ENCODE results near the gene ATOSA.

Gene ATOSA, protein sequence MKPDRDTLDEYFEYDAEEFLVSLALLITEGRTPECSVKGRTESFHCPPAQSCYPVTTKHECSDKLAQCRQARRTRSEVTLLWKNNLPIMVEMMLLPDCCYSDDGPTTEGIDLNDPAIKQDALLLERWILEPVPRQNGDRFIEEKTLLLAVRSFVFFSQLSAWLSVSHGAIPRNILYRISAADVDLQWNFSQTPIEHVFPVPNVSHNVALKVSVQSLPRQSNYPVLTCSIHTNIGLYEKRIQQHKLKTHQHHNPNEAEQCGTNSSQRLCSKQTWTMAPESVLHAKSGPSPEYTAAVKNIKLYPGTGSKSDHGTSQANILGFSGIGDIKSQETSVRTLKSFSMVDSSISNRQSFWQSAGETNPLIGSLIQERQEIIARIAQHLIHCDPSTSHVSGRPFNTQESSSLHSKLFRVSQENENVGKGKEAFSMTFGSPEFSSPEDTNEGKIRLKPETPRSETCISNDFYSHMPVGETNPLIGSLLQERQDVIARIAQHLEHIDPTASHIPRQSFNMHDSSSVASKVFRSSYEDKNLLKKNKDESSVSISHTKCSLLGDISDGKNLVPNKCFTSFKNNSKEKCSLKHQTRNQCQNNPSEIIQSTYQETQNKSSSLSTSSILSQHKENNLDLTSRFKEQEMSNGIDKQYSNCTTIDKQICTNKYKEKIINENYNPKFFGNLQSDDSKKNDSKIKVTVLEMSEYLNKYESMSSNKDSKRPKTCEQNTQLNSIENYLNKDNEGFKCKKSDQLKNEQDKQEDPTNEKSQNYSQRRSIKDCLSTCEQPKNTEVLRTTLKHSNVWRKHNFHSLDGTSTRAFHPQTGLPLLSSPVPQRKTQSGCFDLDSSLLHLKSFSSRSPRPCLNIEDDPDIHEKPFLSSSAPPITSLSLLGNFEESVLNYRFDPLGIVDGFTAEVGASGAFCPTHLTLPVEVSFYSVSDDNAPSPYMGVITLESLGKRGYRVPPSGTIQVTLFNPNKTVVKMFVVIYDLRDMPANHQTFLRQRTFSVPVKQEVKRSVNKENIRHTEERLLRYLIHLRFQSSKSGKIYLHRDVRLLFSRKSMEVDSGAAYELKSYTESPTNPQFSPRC

DNA sequence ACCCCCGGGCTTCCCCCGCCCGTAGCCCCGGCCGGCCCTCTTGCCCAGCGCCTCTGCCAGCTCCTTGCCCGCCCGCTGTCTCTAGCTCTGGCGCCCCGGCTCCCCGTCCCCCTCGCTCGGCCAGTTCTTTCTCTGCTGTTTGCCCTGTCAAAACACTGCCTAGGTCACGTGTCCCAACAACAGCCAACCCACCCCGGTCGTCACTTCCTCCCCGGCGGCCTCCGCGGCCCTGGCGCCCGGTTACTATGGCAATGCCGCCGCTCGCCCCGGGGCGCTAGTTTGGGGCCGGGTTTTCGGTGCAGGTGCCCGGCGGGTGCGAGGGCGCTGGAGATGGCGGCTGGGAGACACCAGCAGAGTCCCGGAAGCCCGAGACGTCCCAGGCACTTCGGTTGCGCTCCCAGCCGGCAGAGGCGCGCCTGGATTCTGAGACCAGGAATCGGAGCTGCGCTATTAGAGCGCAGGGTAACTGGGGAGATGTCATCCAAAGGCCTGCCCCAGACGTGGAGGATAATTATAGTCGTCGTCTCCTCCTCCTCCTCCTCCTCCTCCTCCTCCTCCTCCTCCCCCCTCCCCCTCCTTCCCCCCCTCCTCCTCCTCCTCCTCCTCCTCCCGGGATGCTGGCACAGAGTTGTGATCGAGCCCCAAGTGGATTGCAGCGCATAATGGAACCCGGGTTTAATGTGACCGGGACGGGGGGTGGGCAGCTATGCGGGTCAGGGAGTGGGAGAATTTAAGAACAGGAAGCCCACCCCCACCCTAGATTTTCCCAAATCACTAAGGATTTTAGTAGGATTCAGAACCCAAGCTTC, at the start of gene ATOSA:
ATOSA (minus strand) TSS at position 157 of the 809 bp plus-strand sequence. CDS start 1,367 bp downstream, outside the sequence.
- DNase-seq = peak; percentile 79

DNA sequence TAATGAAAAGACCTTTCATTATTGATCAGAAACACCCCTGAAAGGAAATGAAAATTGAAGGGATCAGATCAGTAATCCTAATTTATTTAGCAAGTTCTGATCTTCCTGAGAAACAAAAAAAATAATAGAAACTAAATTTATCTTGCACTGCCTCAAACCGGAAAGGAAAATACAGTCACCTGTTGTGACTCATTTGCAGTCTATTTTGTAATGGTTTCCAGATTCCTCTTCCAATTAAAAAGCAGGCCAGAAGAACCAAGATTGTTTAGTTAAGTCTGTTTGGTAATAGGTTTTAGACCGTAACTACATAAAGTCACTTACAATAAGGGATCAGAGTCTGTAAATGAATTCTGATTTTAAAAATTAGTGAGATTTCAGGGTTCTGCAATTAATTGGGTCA, 49.7 kb upstream of the ATOSA start:
- no peak for DNase-seq

GRCh38 chr15:52727815-52728214, 48.6 kb upstream of the ATOSA start:
- no peak for DNase-seq

GRCh38 chr15:52726195-52726594, 47.0 kb upstream of the ATOSA start:
- no peak for DNase-seq

GRCh38 chr15:52718551-52718950, 39.4 kb upstream of the ATOSA start:
- DNase-seq = no peak

DNA sequence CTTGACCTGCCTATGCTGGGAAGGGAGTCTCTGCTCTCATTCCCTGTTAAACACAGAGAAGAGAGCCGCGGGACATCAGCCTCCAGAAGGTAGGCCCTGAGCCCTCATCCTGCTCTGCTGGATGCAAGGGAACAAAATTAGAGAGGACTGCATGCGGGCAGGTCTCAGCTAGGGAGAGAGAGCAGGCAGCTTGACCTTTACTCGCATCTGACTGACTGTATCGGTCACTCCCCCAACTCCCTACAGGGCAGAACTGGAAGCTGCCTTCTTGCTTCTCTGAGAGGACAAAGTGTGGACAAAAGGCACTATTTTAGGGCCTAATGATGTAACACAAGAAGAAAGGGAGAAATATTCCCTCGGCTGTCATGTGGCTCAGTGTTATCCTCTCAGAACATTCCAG, 38.7 kb upstream of the ATOSA start:
- DNase-seq = no peak

DNA sequence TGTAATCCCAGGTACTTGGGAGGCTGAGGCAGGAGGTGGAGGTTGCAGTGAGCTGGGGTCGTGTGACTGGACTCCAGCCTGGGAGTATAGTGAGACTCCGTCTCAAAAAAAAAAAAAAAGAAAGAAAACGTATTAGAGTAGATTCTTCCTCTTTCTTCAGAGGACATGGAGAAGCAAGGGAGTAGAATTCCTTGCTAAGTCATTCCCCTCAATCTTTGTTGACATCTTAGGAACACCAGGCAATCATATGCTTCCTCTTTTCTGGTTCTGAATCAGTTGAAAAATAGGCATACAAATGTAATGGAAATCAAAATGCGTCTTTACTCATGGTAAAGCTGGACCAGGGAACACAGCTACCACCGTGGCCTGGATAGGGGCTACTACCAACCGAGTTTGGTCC, 38.3 kb upstream of the ATOSA start:
- DNase-seq = no peak

- no peak for DNase-seq
Observed at GRCh38 chr15:52716536-52716935, 37.3 kb upstream of the ATOSA start.

GRCh38 chr15:52715411-52715810, 36.2 kb upstream of the ATOSA start:
- no peak for DNase-seq

DNA sequence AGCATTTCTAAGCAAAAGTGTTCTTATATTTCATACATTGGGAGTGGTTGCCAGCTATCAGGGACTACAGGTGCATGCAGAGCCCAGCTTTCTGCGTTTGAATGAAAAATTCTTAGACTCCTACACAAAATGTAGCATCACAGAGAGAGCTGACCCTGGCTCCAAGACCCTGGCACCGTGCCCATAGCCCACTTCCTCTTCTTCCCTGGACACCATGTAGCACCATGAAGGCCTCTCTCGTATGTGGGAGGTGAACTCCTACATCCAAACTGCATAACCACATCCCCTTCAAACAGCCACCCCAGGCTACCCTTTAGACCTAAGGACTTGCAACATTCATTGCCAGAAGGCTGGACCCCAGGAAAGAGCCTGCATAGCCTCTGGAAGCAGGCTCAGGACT, 35.8 kb upstream of the ATOSA start:
- no peak for DNase-seq

- no peak for DNase-seq
Observed at GRCh38 chr15:52710708-52711389, 31.7 kb upstream of the ATOSA start.

GRCh38 chr15:52710050-52710707, 31.0 kb upstream of the ATOSA start:
- no peak for DNase-seq

GRCh38 chr15:52709187-52709981, 30.2 kb upstream of the ATOSA start:
- no peak for DNase-seq

- DNase-seq = no peak
Observed at GRCh38 chr15:52706091-52706490, 26.9 kb upstream of the ATOSA start.

DNA sequence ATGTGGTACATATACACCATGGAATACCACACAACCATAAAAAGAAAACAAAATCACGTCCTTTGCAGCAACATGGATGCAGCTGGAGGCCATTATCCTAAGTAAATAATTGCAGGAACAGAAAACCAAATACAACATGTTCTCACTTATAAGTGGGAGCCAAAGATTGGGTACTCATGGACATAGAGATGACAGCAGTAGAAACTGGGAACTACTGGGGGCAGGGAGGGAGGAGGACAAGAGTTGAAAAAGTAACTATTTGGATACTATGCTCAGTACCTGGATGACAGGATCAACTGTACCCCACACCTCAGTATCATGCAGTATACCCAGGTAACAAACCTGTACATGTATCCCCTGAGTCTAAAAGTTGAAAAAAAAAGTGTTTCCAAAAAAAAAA, 23.2 kb upstream of the ATOSA start:
- DNase-seq = no peak

- DNase-seq = no peak
Observed at GRCh38 chr15:52699457-52699856, 20.3 kb upstream of the ATOSA start.

DNA sequence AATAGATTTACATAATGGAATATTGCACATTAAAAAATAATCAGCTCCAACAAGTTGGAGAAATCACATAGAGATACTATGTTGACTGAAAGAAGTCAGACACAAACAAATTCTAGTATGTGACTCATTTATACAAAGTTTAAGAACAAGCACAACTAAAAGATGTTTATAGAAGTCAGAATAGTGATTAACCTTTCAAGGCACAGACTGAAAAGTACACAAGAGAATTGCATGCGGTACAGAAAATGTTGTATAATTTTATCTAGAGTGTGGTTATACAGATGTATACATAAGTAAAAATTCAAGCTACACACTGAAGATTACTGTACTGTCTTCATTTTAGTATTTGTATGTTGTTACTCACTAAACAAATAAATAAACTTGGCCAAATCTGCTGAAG, 19.3 kb upstream of the ATOSA start:
- no peak for DNase-seq

DNA sequence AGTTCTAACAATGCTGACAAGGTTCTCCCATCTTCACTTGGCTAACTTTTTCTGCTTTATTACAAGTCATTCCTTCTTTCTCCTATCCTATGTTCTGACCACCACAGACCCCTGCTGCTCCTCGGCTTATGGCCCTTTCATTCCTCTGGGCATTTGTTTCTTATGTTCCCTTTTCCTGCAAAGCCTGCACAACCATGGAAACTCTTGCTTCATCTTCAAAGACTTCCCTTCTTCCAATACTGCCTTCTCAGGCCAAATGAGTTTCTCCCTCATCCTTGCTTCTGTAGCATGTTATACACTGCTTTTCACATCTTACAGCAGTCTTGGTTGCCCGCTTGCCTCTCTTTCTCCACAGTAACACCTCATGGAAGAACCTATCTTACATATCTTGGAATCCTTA, 17.9 kb upstream of the ATOSA start:
- no peak for DNase-seq

DNA sequence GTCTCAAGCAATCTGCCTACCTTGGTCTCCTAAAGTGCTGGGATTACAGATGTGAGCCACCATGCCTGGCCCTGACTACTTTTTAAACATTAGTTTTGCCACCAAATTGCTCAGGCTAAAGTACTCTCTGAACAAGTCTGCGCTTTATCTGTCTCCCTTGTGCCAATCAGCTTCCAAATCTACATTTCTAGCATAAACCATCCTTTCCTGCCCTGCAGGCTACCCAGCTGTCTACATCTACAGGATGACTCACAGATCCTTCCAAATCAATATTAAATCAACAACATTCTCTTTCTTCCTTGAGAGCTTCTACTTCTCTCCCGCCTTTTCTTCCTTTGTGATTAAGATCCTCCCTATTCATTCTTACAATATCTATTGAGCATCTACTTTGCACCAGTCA, 16.0 kb upstream of the ATOSA start:
- no peak for DNase-seq

- DNase-seq = no peak
Observed at GRCh38 chr15:52689562-52689961, 10.4 kb upstream of the ATOSA start.

DNA sequence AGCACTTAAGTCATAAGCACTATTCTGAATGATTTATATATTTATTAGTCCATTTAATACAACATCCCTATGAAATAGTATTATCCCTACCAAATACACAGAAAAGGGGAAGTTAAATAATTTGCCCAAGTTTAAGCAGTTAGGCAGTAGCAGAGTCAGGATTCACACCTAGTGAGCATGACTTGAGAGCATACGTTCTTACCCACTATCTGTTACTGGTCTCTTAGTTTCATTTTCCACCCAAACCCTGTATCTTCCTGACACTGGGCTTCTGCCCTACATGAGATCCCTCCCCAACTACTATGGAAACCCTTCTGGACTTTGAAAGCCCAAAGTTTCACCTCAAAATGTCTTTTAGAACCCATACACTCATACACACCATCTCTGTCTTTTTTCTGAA, 4.4 kb upstream of the ATOSA start:
- no peak for DNase-seq

Data from NCI-H1092 (cell line).